Ishikawa (cell line): ENCODE measurements around the gene GPR35.

Source experiments
- CEBPB ChIP-seq: IDR thresholded peaks from 2 replicates; pipeline ENCODE4 v1.6.1; 2012
- CREB1 ChIP-seq: IDR thresholded peaks from 2 replicates; pipeline ENCODE4 v1.6.1; 2012; ENCODE audit warnings: low read depth
- EP300 ChIP-seq: IDR thresholded peaks from 2 replicates; pipeline ENCODE4 v1.6.1; 2012; ENCODE audit warnings: borderline replicate concordance
- MAX ChIP-seq: IDR thresholded peaks from 2 replicates; pipeline ENCODE4 v1.6.1; 2012

- no peak for TF ChIP-seq EP300
- TF ChIP-seq CREB1 = no peak
- TF ChIP-seq CEBPB = no peak
- TF ChIP-seq MAX = no peak
Measured at GRCh38 chr2:240584486-240585031, 40.7 kb upstream of the GPR35 start.
